GM18507 (cell line): ENCODE results near the gene ICOSLG.
"Not testable (repeated sequence)": the region's sequence is repeated elsewhere in the genome, so short reads cannot be mapped to it uniquely, and the experiment has no call there.

Experiments used
- DNase-seq: peaks from one replicate; pipeline ENCODE4 v3.0.0; 2011; ENCODE audit warnings: low read depth; ENCODE audit not compliant: insufficient read length; ENCODE audit errors: extremely low spot score
- FAIRE-seq: peaks from 2 replicates; lab custom pipeline; 2011; peaks lifted over from hg19 to GRCh38; lab: Jason Lieb, UNC

ICOSLG gene, protein sequence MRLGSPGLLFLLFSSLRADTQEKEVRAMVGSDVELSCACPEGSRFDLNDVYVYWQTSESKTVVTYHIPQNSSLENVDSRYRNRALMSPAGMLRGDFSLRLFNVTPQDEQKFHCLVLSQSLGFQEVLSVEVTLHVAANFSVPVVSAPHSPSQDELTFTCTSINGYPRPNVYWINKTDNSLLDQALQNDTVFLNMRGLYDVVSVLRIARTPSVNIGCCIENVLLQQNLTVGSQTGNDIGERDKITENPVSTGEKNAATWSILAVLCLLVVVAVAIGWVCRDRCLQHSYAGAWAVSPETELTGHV

DNA sequence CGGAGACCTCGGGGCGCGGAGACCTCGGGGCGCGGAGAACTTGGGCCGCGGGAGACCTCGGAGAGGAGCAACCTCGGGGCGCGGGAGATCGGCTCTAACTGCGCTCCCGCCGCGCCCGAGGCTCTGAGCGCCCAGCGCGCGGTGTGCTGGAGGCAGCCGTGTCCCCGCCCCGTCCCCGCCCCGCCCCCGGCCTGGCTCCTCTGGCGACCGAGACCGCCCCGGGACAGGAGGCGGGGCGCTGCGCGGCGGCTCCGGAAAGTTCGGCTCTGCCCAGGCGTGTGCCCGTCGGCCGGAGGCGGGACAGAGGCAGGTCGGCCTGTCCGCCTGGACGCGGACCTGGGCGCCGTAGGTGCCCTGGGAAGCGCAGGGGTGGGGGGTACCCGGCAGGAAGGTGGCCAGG is at the start of gene ICOSLG:
Gene ICOSLG, minus strand, starts transcription at position 102 of the 400 bp plus-strand sequence. CDS start 126 bp downstream, outside the sequence.
- FAIRE-seq, result peak; percentile 64
- not testable (repeated sequence) for DNase-seq

DNA sequence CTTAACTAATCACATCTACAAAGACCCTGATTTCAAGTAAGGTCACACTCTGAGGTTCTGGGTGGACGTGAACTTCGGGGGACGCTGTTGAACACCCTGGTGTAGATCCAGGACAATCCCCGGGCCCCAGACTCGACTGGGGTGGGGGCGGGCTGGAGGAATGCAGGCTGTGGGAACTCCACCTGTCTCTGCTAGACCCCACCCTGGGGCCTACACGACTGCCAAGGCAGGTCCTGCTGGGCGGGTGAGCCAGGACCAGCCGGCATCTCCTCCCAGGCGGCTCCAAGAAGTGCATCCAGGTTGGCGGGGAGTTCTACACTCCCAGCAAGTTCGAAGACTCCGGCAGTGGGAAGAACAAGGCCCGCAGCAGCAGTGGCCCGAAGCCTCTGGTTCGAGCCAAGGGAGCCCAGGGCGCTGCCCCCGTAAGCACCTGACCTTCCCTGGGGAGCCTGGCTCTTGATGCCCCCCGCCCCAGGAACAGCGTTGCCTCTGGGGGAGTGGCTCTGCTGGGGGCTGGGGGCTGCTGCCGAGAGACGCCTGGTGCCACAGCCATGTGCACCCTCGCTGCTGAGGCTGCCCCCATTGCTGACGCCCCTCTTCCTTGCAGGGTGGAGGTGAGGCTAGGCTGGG is 48.8 kb upstream of the ICOSLG start:
- DNase-seq (no peak), FAIRE-seq (no peak)

DNA sequence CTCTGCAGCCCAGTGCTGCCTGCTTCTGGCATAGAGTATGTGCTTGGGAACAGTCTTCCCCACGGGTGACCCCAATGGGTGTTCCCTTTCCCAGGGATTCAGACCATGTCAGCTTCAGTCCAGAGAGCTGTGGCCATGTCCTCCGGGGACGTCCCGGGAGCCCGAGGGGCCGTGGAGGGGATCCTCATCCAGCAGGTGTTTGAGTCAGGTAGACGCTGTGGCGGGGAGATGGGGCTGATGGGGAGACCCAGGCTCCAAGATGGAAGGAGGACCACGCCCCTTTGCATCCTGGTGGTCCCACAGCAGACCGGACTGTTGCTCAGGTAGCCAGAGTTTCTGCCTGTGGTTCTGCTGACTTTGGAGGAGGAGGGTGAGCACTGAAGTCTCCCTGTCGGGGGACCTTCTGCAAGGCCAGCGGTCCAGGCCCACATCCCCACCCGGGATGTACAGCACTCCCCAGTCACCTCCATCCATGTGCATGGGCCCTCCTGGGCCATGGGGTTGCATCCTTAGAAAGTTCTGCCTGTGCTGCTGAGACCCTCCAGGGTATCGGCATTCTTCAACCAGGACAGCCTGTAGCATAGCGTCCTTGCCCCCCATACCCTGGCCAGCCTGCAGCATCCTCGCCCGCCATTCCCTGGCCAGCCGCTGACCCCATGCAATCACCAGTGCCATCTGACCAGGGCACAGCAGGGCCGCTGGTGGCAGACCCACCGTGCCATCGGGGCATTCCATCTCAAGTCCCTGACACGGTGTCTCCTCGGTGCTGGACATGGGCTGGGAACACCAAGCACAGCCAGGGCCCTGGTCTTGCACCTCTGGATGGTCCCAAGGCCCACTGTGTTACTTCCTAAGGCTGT is 47.7 kb upstream of the ICOSLG start:
- no peak for DNase-seq
- no peak for FAIRE-seq

DNA sequence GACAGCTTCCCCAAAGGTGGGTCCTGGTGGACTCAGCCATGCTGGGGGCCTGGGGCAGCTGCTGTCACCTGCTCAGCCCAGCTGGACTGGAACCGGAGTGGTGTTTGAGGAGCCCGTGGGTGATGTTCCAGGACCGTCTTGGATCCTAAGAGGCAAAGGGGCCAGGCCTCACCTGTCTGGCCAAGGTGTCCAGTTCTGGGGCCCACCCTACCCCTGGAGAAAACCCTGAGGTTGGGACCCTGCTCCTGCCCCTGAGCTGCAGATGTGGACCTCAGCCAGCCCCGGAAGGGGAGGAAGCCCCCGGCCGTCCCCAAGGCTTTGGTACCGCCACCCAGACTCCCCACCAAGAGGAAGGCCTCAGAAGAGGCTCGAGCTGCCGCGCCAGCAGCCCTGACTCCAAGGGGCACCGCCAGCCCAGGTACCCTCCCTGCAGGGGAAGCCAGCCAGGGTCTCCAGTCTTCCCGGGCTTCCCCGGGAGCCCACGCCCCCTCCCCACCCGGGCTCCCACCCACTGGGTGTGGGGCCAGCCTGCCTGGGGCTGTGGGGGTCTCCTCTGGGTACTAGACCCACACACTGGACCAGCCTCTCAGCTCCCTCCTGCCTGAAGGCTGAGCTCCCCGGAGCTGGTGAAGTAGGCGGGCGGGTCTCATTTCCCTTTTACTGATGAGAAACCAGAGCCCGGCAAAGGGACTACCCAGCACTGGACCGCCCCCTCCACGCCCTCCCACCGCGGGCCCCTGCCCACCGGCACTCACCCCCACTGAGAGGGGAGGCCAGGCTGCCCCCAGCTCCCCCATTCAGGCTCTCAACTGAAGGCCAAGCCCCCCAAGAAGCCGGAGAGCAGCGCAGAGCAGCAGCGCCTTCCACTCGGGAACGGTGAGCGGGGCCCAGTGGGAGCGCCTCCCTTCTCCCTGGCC is 46.2 kb upstream of the ICOSLG start:
- FAIRE-seq (no peak), DNase-seq (no peak)

DNA sequence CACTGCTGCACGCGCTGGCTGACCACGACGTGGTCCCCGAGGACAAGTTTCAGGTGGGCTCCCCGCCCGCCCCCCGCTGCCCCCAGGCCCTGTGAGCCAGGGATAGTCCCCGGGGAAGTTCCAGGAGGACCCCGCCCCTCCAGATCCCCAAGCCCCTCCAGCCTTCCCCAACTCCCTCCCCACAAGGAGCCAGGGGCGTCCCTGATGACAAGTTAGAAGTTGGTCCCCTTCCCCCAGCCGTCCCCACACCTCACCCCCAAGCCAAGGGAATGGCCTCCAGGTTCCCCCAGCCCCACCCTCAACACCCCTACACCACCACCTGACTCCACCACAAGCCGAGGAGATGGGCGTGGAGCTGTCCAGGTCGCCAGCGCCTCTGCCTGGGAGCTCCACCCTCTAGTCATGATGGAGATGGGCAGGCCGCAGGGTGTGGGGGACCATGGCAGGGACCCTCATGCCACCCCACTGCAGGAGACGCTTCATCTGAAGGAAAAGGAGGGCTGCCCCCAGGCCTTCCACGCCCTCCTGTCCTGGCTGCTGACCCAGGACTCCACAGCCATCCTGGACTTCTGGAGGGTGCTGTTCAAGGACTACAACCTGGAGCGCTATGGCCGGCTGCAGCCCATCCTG is 45.5 kb upstream of the ICOSLG start:
- FAIRE-seq, result no peak

DNA sequence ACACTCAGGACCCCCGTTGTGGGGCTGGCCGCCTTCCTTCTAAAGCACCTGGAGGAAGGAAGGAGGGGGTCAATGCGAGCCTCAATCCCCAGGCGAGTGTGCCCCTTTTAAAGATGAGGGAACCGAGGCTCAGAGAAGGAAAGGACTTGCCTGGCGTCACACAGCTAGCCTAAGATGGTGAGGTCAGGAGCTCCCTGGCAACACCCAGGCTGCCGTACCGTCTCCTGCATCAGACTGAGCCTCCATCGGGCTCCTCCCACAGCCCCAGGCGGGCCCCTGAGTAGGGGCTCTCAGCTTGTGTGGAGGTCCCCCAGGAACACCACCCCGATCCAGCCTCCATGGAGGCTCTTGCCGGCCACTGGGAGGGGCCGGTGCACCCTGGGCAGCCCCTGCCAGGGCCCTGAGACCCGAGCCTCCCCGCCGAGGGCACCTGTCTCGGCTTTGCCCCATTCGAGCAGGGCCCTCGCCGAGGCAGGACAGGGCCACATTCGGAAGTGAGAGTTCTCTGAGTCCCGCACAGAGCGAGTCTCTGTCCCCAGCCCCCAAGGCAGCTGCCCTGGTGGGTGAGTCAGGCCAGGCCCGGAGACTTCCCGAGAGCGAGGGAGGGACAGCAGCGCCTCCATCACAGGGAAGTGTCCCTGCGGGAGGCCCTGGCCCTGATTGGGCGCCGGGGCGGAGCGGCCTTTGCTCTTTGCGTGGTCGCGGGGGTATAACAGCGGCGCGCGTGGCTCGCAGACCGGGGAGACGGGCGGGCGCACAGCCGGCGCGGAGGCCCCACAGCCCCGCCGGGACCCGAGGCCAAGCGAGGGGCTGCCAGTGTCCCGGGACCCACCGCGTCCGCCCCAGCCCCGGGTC is 44.6 kb upstream of the ICOSLG start, which contains the start of gene AIRE:
Gene AIRE, plus strand, starts transcription at position 739 of the 855 bp plus-strand sequence. CDS start 131 bp downstream, outside the sequence.
- no peak for FAIRE-seq
- DNase-seq, result no peak

More for the DNA sequence above, 45.5 kb upstream of the ICOSLG start:
- DNase-seq, result no peak

DNA sequence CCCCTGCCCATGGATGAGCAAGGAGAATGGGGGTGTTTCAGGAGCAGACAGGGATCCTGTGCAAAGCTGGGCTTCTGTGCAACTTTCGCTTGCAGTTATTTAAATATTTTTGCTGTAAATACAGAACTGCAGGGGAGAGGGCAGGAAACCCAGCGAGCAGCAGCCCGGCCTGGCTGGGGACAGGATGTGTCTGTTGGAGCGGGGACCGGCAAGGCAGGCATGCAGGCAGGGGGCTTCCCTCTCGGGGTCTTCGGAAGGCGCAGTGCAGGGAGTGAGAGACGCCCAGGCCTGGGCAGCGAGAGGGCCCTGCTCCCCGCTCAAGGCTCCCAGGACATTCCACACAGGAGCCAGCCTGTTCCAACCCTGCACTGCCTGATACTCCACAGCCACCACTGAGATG is 43.2 kb upstream of the ICOSLG start:
- no peak for FAIRE-seq
- no peak for DNase-seq

DNA sequence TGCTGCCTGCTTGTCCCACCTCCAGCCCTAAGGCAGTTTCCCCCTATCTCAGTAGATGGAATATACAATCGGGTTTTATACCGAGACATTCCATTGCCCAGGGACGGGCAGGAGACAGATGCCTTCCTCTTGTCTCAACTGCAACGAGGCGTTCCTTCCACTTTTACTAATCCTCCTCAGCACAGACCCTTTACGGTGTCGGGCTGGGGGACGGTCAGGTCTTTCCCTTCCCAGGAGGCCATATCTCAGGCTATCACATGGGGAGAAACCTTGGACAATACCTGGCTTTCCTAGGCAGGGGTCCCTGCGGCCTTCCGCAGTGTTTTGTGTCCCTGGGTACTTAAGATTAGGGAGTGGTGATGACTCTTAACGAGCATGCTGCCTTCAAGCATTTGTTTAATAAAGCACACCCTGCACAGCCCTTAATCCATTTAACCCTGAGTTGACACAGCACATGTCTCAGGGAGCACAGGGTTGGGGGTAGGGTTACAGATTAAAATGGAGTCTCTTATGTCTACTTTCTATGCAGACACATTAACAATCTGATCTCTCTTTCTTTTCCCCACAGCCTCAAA is 42.6 kb upstream of the ICOSLG start:
- not testable (repeated sequence) for FAIRE-seq

DNA sequence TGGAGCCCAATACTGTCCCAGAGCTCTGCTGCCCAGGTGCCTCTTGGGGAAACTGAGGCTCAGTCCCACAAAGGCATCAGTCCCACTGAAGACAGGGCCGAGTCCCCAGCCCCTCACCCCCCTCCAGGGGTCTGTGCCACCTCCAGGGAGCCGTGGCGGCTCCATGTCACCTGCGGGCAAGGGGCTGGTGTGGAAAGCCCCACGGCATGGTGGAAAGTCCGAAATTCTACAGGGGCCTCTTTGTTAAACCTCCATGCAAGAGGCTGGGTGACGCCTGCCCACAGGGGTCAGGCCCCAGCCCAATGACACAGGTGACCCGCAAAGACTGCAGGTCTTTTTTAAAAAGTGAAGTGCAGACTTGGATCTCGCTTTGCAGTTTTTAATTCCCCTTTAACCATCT is 41.6 kb upstream of the ICOSLG start:
- no peak for DNase-seq
- no peak for FAIRE-seq

More for the DNA sequence above, 42.6 kb upstream of the ICOSLG start:
- not testable (repeated sequence) for DNase-seq

DNA sequence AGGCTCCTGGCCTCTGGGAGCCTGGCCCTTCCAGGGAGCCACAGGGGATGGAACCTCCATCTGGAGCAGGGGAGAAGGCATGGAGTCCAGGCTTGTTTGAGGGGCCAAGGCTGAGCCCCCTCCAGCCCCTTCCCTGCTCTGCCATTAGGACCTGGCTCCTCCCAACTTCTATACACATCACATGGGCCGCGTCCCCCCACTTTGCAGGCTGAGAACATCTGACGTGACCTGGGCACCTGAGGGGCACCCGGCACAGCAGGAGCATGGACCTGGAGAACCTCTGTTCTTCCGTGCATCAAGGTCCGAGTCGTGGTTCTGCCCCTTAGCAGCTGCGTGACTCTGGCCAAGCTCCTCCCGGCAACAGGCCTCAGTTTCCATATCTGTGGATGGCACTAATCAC is 41.1 kb upstream of the ICOSLG start:
- FAIRE-seq (no peak), DNase-seq (no peak)

DNA sequence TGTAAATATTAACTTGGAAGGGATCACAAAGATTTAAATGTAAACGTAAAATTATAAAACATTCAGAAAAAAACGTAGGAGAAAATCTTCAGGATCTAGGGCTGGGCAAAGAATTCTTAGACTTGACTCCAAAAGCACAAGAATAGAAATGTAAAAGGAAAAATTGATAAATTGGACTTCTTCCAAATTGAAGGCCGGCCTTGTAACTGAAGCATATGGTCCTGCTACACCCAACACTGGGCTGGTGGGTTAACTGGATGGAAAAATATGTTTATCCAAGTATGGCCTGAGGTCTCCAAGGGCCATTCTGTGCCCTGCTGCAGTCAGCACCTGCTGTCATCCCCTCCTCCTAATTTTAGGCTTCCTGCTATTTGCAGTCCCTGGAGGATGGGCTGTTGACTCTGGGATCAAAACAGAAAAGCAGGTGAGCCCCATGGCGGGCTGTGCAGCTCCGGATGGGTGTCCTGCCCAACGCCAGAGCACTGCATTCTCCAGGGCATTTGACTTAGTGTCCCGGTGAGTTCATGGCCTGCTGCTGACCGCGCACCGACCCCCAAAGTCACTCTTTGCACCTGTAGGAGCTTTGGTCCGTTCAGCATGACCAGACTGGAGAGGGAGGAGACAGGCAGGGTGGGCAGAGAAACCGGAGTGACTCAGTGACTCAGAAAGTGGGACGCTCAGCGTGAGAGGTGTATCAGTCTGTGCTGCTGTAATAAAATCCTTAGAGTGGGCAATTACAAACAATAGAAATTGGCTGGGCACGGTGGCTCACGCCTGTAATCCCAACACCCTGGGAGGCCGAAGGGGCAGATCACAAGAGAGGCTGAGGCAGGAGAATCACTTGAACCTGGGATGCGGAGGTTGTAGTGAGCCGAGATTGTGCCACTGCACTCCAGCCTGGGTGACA is 38.9 kb upstream of the ICOSLG start:
- FAIRE-seq (no peak), DNase-seq (no peak)

DNA sequence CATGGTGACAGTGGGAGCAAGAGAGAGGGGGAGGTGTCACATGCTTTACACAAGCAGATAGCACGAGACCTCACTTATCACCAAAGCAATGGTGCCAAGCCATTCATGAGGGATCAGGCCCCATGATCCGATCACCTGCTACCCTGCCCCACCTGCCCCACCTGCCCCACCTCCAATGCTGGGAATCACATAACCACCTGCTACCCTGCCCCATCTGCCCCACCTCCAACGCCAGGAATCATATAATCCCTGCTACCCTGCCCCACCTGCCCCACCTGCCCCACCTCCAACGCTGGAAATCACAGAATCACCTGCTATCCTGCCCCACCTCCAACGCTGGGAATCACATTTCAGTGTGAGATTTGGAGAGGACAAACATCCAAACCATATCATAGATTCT is 34.3 kb upstream of the ICOSLG start:
- DNase-seq, result no peak
- no peak for FAIRE-seq

DNA sequence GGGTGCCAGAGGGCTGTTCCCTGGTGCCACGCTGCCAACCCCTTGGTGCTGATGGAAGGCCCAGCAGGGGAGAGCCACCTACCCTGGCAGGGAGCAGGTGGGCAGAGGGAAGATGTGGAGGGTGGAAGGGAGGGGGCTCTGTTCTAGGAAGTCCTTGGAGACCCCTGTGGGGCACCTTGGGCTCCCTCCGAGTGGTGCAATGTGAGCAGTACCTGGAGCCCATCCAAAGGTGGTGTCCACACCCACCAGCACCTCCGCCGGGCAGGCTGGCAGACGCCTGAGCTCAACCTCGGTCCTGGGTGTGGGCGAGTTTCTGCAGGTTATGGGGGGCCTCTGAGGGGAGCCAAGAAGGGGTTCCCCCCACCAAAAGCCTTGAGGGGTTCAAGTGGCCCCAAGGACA is 32.3 kb upstream of the ICOSLG start:
- FAIRE-seq (no peak), DNase-seq (no peak)

DNA sequence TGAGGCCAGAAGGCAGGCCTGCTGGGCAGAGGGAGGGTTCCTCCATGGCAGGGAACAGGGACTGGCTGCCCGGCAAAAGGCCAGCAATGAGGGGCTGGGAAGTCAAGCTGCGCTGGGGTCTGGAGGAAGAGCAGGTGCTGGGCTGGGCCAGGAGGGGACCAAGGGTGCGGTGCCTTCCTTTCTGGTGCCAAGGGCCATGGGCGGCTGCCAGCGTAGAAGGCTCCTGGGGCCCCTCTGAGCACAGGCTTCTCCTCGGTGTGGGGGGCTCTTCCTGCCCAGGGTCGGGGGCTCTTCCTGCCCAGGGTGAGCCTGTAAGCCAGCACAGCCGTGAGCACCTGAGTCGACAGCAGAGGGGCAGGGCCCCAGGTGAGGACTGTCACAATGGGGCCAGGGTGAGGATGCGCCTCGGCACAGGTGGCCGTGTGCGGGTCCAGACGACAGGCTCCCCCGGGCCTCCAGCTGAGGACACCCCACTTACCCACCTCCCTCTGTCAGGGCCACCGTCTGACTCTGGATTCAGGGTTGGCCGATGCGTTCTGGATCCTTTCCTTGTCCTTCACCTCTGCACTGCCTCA is 31.6 kb upstream of the ICOSLG start:
- FAIRE-seq (no peak), DNase-seq (no peak)

DNA sequence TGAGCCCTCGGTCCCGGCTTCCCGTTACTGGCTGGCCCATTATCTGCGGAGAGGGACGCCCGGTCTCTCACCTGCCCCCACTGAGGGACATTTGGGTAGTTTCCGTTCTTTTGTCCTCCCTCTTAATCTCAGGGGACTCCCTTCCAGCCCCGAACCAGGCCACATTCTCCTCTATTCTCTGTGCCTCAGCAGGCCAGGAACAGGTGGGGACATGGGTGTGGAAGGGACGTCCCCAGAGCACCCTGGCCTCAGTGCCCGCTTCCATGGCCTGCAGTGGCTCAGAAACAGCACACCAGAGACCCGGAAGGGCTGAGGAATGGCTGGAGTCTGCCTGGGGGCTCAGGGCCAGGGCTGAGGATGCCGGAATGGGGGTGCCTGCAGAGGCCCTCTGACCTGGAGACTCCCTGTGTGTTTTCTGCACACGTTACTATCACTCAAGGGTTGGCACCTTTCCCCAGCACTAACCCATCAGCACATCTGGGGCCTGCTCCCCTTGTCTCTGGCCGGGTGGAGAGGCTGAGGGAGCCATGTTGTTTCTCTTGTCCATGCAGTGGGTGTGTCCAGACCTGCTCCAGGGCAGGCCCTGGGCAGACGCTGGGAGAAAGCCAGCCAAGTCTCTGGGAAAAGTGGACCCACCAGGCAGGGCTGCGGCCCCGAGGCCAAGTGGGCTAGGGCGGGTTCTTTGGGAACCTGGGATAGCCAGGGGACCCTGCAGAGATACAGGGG is 31.0 kb upstream of the ICOSLG start:
- FAIRE-seq, result no peak
- no peak for DNase-seq

DNA sequence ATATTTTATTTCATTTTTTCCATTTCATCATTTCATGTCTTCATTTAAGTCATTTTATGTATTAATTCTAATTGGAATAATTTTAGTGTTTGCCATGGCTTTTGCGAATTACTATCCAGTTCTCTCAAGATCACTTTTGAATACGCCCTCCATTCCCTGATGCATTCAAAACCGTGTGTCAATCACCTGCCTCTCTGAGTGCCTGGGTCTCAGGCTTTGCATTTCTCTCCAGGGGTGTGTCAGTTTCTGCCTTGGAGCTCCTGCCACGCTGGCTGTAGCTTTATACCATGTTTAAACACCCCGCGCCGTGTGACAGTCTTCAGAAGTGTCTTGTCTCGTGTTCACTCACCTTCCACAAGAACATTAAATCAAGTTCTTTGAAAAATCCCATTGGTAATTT is 28.3 kb upstream of the ICOSLG start:
- FAIRE-seq (no peak), DNase-seq (no peak)
